A549 (cell line): ENCODE results near the gene S100B. TPM values are rescaled to one million over a fixed set of nuclear protein-coding genes. Genes with fewer than 3 reads are reported as not detected.

Experiments
- ATAC-seq, 2 experiments: fragments of 200-7000 bp in 1 of 2; fragments of >200 bp in 1 of 2; cut with Nextera tagmentation in 1 of 2; cut with Tn5 transposase in 1 of 2; 3 replicates each; pipeline versions ENCODE4 v1.8.0 to v1.9.1; 2018 to 2020; ENCODE audit warnings: mild to moderate bottlenecking in 1 of 2, moderate library complexity in 1 of 2
- CTCF ChIA-PET: fragments of 300-600 bp; sonication (Branson Sonifier 250); formaldehyde crosslinking; extraction: SDS; loops from one replicate; lab custom pipeline; 2021; ENCODE audit warnings: antibody characterized with exemption, inconsistent platforms; lab: Yijun Ruan, JAX
- POLR2A ChIA-PET: fragments of 350-600 bp; formaldehyde crosslinking; extraction: SDS; loops from one replicate; lab custom pipeline; 2021; ENCODE audit warnings: antibody characterized with exemption, inconsistent platforms; lab: Yijun Ruan, JAX
- DNase-seq, 2 experiments: peaks; one replicate each; pipeline versions ENCODE4 v3.0.0 to v3.0.0-alpha.2; 2011 to 2016; ENCODE audit warnings: low read depth in 1 of 2, low spot score in 1 of 2
- FAIRE-seq: peaks from 2 replicates; lab custom pipeline; 2011; peaks lifted over from hg19 to GRCh38; lab: Jason Lieb, UNC
- H3K27ac ChIP-seq, 2 experiments: fragments of >200 bp; sonication (Bioruptor Twin); formaldehyde crosslinking; 3 replicates each; pipeline ENCODE4 v1.5.1; 2016 to 2017
- H3K4me1 ChIP-seq: fragments of >200 bp; sonication (Bioruptor Twin); formaldehyde crosslinking; 3 replicates; pipeline ENCODE4 v1.6.1; 2016
- H3K4me2 ChIP-seq: fragments of >200 bp; sonication (Bioruptor Twin); formaldehyde crosslinking; 3 replicates; pipeline ENCODE4 v1.6.1; 2016
- H3K4me3 ChIP-seq: fragments of >200 bp; sonication (Bioruptor Twin); formaldehyde crosslinking; 3 replicates; pipeline ENCODE4 v1.5.1; 2016
- H3K9me3 ChIP-seq: fragments of >200 bp; sonication (Bioruptor Twin); formaldehyde crosslinking; 3 replicates; pipeline ENCODE4 v1.6.1; 2016
- CHD4 ChIP-seq: fragments of 200-600 bp; sonication (generic); IDR thresholded peaks from 2 replicates; pipeline ENCODE4 v1.6.1; 2016; ENCODE audit warnings: antibody characterized with exemption, mild to moderate bottlenecking, borderline replicate concordance
- EHF ChIP-seq: fragments of 250-450 bp; sonication (Bioruptor Pico); IDR thresholded peaks from 2 replicates; pipeline ENCODE4 v1.5.0; 2020; ENCODE audit warnings: mild to moderate bottlenecking
- FOSL2 ChIP-seq, 2 experiments: fragments of 450-650 bp in 1 of 2; fragments of >200 bp in 1 of 2; sonication (Bioruptor Twin) in 1 of 2; formaldehyde crosslinking; IDR thresholded peaks; 2 replicates each; pipeline versions ENCODE4 v1.5.0 to v1.6.1; 2016 to 2020; ENCODE audit warnings: mild to moderate bottlenecking in 1 of 2, moderate library complexity in 1 of 2
- KDM1A ChIP-seq: fragments of 200-600 bp; sonication (generic); IDR thresholded peaks from 2 replicates; pipeline ENCODE4 v1.6.1; 2016; ENCODE audit warnings: low read depth, mild to moderate bottlenecking
- MAFK ChIP-seq: fragments of 450-650 bp; IDR thresholded peaks from 2 replicates; pipeline ENCODE4 v1.6.1; 2014; ENCODE audit not compliant: partially characterized antibody
- NFE2L2 ChIP-seq: fragments of 150-350 bp; conservative IDR thresholded peaks from 2 replicates; pipeline ENCODE4 v1.6.1; 2014; ENCODE audit warnings: low read length
- NR3C1 ChIP-seq: fragments of >200 bp; sonication (Bioruptor Twin); formaldehyde crosslinking; IDR thresholded peaks from 3 replicates; pipeline ENCODE4 v1.6.1; 2017
- SMC3 ChIP-seq: fragments of >200 bp; sonication (Bioruptor Twin); formaldehyde crosslinking; IDR thresholded peaks from 3 replicates; pipeline ENCODE4 v1.6.1; 2018; ENCODE audit warnings: inconsistent platforms
- SREBF2 ChIP-seq: fragments of 450-650 bp; IDR thresholded peaks from 2 replicates; pipeline ENCODE4 v1.6.1; 2014; ENCODE audit warnings: mild to moderate bottlenecking, moderate library complexity
- WGBS: methylation state at CpG from one replicate; pipeline ENCODE4 v1.1.6; 2017; ENCODE audit errors: missing lambda C conversion rate; 5-methylcytosine and 5-hydroxymethylcytosine counted together
- polyA plus RNA-seq, 4 experiments: library from polyadenylated mRNA; depleted of rRNA in 3 of 4; stranded (reverse); fragments of >200 nt; fragmentation: RNase III in 1 of 4; extraction: RNeasy Plus Mini Kit Qiagen cat#74134 plus additional on column Dnase treatment in 1 of 4; gene quantifications; 2 replicates in 3 of 4; 3 replicates in 1 of 4; pipeline ENCODE4 v1.2.3, GENCODE V29; 2011 to 2017
- TF ChIP-seq, protein P1 (sequence below): fragments of 250-450 bp; sonication (Bioruptor Pico); IDR thresholded peaks from 2 replicates; pipeline ENCODE4 v1.5.0; 2021; ENCODE audit warnings: mild to moderate bottlenecking, moderate library complexity, borderline replicate concordance
- TF ChIP-seq, protein P2 (sequence below): fragments of >200 bp; sonication (Bioruptor Twin); formaldehyde crosslinking; IDR thresholded peaks from 3 replicates; pipeline ENCODE4 v1.6.1; 2016
- TF ChIP-seq, protein P3 (sequence below): IDR thresholded peaks from 2 replicates; pipeline ENCODE4 v1.6.1; 2012; ENCODE audit warnings: low read depth, borderline replicate concordance
- TF ChIP-seq, protein P4 (sequence below): IDR thresholded peaks from 2 replicates; pipeline ENCODE4 v1.6.1; 2012
- TF ChIP-seq, protein P5 (sequence below): fragments of >200 bp; sonication (Bioruptor Twin); formaldehyde crosslinking; IDR thresholded peaks from 3 replicates; pipeline ENCODE4 v1.5.1; 2016
- TF ChIP-seq, protein P6 (sequence below): IDR thresholded peaks from 2 replicates; pipeline ENCODE4 v1.6.1; 2012

S100B gene
- polyA plus RNA-seq, 2 of the 4 experiments (the other 2 are of a cell fraction) = not detected

DNA sequence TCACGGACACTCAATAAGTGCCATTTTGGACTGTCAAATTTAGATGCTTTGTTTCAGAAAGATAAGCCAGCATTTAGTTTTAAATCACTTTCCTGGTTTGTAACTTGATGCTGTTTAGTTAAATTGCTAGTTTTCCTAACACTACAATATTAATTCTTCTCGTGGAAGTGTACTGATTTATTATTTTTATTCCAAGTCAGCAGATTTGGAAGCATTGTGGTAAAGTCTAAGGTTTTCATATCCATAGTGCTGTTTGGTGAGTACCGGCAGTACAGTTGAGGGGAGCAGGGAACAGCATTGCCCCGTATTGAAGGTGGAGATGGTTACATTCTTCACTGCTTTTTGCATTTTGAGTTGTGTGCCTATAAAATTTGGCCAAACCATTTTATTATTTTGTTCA is 36.3 kb downstream of the S100B start:
- H3K4me1 ChIP-seq = no peaks in the 10 kb centered on the region
- DNase-seq = no peak
- H3K9me3 ChIP-seq = no peaks in the 10 kb centered on the region
- WGBS = 94% methylated on average over 4 of the region's 4 CpGs
- no peak overlapping the region for H3K27ac ChIP-seq
- ATAC-seq = no peak
- H3K4me2 ChIP-seq = no peak overlapping the region
- CTCF ChIA-PET = interaction anchor here (0.6 kb wide), 1 partner anchor 877 kb away, joined by 3 read pairs; no protein-coding TSS in a partner anchor
- TF ChIP-seq SMC3 (no peak), MAFK (peak; percentile 57), SREBF2 (no peak)
- FAIRE-seq = no peak
- no peak overlapping the region for H3K4me3 ChIP-seq
- POLR2A ChIA-PET = no interaction called here

DNA sequence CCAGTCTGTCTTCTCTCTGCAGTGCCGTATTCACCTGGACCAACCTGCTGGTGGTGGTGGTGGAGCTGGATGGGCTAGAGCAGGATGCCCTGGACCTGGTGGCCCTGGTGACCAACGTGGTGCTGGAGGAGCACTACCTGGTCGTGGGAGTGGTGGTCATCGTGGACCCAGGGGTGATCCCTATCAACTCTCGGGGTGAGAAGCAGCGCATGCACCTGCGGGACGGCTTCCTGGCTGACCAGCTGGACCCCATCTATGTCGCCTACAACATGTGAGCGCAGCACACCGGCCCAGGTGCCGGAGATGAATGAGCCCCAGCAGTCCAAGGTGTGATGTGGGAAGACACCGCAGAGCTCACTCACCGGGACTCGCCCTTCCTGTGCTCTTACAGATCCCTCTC is 37.5 kb downstream of the S100B start:
- Histone ChIP-seq H3K4me1 (no peaks in the 10 kb centered on the region), H3K27ac (no peak overlapping the region), H3K4me3 (no peak overlapping the region), H3K9me3 (no peaks in the 10 kb centered on the region), H3K4me2 (no peak overlapping the region)
- ATAC-seq = no peak
- TF ChIP-seq, protein P1, sequence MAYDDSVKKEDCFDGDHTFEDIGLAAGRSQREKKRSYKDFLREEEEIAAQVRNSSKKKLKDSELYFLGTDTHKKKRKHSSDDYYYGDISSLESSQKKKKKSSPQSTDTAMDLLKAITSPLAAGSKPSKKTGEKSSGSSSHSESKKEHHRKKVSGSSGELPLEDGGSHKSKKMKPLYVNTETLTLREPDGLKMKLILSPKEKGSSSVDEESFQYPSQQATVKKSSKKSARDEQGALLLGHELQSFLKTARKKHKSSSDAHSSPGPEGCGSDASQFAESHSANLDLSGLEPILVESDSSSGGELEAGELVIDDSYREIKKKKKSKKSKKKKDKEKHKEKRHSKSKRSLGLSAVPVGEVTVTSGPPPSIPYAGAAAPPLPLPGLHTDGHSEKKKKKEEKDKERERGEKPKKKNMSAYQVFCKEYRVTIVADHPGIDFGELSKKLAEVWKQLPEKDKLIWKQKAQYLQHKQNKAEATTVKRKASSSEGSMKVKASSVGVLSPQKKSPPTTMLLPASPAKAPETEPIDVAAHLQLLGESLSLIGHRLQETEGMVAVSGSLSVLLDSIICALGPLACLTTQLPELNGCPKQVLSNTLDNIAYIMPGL (CRISPR knock-in tag) = no peak
- TF ChIP-seq, protein P2, sequence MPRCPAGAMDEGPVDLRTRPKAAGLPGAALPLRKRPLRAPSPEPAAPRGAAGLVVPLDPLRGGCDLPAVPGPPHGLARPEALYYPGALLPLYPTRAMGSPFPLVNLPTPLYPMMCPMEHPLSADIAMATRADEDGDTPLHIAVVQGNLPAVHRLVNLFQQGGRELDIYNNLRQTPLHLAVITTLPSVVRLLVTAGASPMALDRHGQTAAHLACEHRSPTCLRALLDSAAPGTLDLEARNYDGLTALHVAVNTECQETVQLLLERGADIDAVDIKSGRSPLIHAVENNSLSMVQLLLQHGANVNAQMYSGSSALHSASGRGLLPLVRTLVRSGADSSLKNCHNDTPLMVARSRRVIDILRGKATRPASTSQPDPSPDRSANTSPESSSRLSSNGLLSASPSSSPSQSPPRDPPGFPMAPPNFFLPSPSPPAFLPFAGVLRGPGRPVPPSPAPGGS = no peak
- TF ChIP-seq FOSL2 (IDR thresholded peaks at IDR 0.05) = no peak
- TF ChIP-seq FOSL2 (CRISPR knock-in tag; IDR thresholded peaks at IDR 0.05) = no peak
- no peak for TF ChIP-seq SMC3
- TF ChIP-seq NR3C1 = no peak
- TF ChIP-seq, protein P3, sequence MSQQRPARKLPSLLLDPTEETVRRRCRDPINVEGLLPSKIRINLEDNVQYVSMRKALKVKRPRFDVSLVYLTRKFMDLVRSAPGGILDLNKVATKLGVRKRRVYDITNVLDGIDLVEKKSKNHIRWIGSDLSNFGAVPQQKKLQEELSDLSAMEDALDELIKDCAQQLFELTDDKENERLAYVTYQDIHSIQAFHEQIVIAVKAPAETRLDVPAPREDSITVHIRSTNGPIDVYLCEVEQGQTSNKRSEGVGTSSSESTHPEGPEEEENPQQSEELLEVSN = no peak
- no peak for TF ChIP-seq EHF (CRISPR knock-in tag)
- no peak for TF ChIP-seq KDM1A
- TF ChIP-seq, protein P4, sequence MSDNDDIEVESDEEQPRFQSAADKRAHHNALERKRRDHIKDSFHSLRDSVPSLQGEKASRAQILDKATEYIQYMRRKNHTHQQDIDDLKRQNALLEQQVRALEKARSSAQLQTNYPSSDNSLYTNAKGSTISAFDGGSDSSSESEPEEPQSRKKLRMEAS = no peak
- POLR2A ChIA-PET = no interaction called here
- no peak for DNase-seq
- no peak for FAIRE-seq
- CTCF ChIA-PET = interaction anchor here (0.7 to 1.2 kb wide), 3 partner anchors 8 to 156 kb away, joined by 3 to 4 read pairs (median 3); no protein-coding TSS in a partner anchor
- WGBS = 95% methylated on average over 11 of the region's 15 CpGs

DNA sequence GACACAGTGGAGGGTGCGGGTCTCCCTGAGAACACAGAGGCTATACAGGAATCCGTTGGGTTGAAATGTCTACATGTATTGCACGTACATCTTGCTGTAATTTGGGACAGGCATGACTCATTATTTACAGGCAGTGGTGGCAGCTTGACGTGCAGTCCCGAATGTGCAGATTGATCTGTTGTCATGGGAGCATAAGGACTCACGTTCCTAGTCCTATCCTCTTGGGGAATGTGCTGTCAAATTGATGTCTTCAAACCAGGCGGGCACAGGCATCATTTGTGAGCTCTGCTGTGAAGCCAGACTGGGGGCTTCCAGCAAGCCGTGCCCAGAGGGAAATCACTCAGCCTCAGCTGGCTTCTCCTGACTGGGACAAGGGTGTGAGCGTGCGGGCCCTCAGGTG is 40.5 kb downstream of the S100B start:
- Histone ChIP-seq H3K4me1 (no peaks in the 10 kb centered on the region), H3K4me2 (no peak overlapping the region), H3K4me3 (no peak overlapping the region), H3K27ac (no peak overlapping the region), H3K9me3 (no peaks in the 10 kb centered on the region)
- DNase-seq (no peak), FAIRE-seq (no peak), ATAC-seq (no peak)
- ChIA-PET CTCF (interaction anchor here (1.0 kb wide), 1 partner anchor 10 kb away, joined by 3 read pairs; no protein-coding TSS in a partner anchor), POLR2A (no interaction called here)
- TF ChIP-seq KDM1A = no peak
- TF ChIP-seq, protein P5, sequence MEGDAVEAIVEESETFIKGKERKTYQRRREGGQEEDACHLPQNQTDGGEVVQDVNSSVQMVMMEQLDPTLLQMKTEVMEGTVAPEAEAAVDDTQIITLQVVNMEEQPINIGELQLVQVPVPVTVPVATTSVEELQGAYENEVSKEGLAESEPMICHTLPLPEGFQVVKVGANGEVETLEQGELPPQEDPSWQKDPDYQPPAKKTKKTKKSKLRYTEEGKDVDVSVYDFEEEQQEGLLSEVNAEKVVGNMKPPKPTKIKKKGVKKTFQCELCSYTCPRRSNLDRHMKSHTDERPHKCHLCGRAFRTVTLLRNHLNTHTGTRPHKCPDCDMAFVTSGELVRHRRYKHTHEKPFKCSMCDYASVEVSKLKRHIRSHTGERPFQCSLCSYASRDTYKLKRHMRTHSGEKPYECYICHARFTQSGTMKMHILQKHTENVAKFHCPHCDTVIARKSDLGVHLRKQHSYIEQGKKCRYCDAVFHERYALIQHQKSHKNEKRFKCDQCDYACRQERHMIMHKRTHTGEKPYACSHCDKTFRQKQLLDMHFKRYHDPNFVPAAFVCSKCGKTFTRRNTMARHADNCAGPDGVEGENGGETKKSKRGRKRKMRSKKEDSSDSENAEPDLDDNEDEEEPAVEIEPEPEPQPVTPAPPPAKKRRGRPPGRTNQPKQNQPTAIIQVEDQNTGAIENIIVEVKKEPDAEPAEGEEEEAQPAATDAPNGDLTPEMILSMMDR = no peak
- TF ChIP-seq, protein P1 (CRISPR knock-in tag) = no peak
- TF ChIP-seq, protein P6, sequence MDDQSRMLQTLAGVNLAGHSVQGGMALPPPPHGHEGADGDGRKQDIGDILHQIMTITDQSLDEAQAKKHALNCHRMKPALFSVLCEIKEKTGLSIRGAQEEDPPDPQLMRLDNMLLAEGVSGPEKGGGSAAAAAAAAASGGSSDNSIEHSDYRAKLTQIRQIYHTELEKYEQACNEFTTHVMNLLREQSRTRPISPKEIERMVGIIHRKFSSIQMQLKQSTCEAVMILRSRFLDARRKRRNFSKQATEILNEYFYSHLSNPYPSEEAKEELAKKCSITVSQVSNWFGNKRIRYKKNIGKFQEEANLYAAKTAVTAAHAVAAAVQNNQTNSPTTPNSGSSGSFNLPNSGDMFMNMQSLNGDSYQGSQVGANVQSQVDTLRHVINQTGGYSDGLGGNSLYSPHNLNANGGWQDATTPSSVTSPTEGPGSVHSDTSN = no peak
- TF ChIP-seq CHD4 = no peak
- TF ChIP-seq NFE2L2 = no peak
- 86% methylated on average over 6 of the region's 10 CpGs for WGBS
